NK-92 treated with Interleukin-12 subunit alpha and Interleukin-12 subunit beta, amount 100 ng/mL, for 24 hours (cell line): ENCODE measurements around the gene CCDC102B.

Source experiments
- DNase-seq: peaks from one replicate; lab custom pipeline; 2025; lab: John Stamatoyannopoulos, UW

The CCDC102B gene

GRCh38 chr18:69097349-69097748, 299.5 kb downstream of the CCDC102B start:
- no peak for DNase-seq

- no peak for DNase-seq
Measured at GRCh38 chr18:69102959-69103358, 305.1 kb downstream of the CCDC102B start.
